HG02623 (cell line): Measurements from ENCODE around the gene RREB1.

Experiments
- ATAC-seq: cut with Tn5 transposase; IDR thresholded peaks from one replicate; pipeline ENCODE4 v1.9.1; 2021; ENCODE audit warnings: moderate library complexity; ENCODE audit not compliant: unreplicated experiment

Gene RREB1, protein sequence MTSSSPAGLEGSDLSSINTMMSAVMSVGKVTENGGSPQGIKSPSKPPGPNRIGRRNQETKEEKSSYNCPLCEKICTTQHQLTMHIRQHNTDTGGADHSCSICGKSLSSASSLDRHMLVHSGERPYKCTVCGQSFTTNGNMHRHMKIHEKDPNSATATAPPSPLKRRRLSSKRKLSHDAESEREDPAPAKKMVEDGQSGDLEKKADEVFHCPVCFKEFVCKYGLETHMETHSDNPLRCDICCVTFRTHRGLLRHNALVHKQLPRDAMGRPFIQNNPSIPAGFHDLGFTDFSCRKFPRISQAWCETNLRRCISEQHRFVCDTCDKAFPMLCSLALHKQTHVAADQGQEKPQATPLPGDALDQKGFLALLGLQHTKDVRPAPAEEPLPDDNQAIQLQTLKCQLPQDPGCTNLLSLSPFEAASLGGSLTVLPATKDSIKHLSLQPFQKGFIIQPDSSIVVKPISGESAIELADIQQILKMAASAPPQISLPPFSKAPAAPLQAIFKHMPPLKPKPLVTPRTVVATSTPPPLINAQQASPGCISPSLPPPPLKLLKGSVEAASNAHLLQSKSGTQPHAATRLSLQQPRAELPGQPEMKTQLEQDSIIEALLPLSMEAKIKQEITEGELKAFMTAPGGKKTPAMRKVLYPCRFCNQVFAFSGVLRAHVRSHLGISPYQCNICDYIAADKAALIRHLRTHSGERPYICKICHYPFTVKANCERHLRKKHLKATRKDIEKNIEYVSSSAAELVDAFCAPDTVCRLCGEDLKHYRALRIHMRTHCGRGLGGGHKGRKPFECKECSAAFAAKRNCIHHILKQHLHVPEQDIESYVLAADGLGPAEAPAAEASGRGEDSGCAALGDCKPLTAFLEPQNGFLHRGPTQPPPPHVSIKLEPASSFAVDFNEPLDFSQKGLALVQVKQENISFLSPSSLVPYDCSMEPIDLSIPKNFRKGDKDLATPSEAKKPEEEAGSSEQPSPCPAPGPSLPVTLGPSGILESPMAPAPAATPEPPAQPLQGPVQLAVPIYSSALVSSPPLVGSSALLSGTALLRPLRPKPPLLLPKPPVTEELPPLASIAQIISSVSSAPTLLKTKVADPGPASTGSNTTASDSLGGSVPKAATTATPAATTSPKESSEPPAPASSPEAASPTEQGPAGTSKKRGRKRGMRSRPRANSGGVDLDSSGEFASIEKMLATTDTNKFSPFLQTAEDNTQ (N-terminal part only)

DNA sequence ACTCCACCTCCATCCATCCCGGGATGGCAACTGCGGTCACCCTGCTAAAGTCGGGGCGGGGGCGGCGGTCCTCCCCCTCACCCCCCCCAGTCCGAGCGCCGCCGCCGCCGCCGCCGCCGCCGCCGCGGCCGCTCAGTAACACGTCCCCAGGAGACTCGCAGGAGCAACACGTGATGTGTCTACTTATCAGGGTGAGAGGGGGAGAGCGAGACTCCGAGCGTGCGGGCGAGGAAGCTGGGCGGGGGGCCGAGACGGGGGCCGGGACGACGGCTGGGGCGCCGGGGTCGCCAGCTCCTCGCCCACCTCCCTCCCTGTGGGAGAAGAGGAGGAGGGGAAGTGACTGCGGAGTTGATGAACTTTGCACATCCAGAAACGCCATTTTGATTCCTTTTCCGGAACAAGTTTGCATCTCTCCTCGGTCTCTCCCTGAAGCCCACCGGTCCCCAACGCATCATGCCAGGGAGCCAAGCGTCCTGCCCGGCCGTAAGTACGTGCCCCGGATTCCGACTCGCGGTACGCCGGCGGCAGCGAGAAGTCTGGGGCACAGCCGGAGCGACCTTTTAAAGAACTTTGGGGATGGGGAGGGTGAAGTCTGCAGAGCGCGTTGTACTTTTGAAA, at the start of gene RREB1:
RREB1 (plus strand) TSS at position 384 of the 618 bp plus-strand sequence. CDS start 73,951 bp downstream, outside the sequence.
- ATAC-seq: peak; percentile 54

DNA sequence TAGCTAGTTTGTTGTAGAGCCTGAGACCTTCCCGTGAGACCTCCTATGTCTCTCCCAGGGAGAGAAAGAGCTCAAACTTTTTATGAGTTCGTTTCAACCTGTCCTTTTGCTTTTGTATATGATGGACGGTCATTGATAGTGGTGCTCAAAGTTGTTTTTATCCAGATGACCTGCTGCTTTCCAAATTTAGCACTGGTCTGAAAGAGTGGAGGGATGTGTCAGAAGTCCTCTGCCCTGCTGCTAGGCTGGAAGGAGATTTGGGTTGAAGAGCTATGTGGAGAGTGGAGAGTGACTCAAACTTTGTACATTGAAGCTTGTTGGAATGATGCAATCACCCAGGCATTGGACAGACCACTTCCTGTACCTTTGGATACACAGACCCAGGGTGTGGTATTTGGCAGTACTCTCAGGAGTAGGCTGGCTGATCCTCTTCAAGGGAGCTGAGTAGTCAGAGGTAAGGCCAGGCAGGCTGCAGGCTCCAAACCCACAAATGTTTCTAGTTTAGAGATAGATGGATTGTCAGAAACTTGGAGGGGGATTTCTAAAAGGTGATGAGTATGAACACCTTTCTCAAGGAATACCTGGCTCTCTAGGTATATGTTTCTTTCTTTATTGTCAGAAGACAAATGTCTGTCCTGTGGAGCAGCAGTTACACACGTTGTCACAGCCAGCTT, 49.4 kb upstream of the RREB1 start:
- no peak for ATAC-seq

DNA sequence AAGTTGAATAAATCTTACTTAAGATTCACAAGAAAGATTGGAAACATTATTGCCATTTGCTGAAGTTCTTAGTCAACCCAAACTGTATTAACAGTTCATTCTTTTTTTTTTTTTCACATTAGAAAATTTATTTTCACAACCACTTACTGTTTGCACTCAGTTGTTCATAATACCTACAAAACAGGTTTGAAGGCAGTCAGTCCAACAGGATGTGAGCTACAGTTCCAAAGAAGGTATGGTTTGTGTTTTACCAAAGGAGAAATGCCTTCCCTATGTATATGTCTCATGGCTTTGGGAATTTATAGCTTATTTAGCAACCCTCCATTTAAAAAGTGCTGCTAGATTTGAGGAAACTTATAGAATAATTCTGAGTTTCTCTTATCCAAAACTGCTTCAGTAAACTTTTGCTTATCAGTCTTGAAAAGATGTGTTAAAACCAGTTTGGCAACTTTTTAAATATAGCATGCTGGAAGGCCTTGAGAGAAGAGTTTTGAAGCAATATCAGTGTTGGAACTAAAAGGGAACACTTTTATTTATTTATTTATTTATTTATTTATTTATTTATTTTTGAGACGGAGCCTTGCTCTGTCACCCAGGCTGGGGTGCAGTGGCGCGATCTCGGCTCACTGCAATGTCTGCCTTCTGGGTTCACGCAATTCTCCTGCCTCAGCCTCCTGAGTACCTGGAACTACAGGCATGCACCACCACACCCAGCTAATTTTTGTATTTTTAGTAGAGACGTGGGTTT, 46.8 kb upstream of the RREB1 start:
- ATAC-seq: no peak

DNA sequence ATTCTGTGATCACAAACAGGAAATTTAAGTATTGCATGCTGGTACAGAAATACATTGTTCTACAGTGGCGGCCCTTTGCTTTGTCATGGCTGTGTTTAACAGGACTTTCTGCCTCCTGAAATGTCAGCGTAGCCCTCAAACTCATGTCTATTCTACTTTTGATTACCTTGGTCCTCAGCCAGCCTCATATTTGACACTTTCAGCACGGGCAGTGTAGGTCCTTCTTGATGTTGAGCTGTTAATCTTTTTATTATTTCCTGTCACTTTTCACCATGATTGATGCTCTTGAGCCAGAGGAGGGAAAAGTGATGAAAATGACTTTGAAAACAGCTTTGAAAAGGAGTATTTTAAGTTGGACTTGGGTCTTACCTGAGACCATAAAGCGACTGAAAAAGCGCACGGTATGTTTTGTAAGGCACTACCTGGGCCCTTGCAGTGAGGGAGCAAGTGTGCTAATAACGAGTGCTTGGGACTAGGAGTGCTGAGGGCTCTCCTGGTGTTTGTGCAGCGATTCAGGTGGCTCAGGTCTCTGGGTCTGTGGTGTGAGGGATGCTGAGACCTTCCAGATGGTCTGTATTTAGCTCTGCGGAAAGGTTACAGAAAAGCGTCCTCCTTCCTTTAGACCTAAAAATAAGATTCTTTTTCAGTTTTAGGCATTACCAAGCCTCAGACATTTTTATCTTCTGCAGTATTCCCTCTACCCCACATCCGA, 45.2 kb upstream of the RREB1 start:
- no peak for ATAC-seq

DNA sequence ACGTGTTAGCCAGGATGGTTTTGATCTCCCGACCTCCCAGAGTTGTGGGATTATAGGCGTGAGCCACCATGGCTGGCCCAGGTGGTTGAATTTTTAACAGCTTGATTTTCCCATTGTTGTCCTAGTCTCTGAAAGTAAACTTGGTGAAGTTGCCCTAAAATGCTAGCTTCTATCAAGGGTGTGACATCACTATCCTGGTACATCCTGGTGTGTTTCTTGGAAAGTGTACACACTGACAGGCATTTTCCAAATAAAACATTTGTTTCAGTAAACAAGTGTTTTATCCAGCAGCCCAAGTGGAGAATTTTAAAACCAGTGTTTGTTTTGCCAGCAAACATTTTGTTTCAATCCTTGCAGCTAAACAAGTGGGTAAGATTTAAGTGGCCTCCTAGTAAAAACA, 40.5 kb upstream of the RREB1 start:
- no peak for ATAC-seq

DNA sequence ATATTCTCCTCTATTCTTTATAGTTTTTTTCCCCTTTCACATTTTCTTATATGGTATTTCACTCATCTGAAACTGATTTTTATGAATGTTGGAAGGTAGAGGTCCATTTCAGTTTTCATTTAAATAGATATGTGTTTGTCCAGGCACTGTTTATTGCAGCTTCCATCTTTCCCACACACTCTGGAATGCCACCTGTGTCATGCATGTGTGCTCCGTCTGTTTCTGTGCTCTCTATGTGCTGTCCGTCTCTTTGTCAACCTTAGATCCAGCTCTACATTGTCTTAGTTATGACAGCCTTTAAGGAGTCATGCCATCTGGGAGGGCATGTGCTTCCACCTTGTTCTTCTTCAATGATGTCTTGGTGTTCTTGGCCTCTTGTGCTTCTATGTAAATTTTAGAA, 36.4 kb upstream of the RREB1 start:
- ATAC-seq: no peak

DNA sequence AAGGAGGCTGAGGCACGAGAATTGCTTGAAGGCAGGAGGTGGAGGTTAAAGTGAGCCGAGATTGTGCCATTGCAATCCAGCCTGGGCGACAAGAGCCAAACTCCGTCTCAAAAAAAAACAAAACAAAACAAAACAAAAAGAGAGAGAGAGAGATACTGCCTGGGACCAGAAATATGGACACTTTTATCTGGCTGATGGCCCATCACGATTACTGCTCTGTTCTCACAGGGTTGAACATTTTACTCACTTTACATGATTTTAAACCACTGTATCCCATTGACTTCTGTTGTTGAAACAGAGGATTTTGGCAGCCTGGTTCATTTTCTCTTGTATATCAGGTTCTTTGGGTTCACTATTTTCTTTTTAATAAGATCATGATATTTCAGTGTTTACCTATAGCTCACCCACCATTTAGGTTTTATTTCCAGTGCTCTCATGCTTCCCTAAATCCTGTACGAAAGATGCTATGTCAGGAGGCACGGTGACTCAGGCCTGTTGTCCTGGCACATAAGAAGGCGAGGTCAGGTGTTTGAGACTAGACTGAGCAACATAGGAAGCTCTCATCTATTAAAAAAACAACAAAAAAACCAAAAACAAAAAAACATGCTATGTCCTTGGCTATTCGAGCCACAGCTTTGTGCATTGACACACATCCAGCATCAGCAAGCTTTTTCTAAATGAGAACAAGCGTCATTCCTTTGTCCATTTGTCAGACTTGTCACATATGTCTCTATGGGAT, 34.5 kb upstream of the RREB1 start:
- no peak for ATAC-seq

DNA sequence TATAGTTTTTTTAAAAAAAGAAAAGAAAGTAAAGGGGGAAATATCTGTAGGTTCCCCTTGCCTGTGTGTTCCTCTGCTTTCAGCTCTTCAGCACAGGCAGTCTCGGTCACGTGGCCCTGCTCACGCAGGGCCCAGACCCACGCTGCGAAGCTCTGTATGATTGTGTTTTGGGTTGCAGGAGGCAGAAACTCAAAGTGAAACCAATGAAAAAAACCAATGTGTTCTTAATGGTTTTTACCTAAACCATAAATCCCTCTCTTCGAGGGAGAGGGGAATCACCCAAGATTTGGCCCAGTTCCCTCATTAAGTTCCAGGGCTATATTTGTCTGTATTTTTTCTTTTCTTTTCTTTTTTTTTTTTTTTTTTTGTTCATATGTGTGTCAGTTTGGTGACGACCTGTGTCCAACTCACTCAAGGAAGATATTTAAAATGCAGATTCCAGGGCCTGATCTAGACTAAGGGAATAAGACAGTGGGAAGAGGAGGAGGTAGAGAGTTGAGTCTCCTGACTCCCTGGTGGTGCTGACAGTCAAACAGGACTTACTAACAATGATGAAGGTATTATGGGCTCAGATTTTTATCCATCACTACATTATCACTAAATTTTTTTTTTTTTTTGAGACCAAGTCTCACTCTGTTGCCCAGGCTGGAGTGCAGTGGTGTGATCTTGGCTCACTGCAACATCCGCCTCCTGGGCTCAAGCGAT, 33.8 kb upstream of the RREB1 start:
- peak; percentile 100 for ATAC-seq

DNA sequence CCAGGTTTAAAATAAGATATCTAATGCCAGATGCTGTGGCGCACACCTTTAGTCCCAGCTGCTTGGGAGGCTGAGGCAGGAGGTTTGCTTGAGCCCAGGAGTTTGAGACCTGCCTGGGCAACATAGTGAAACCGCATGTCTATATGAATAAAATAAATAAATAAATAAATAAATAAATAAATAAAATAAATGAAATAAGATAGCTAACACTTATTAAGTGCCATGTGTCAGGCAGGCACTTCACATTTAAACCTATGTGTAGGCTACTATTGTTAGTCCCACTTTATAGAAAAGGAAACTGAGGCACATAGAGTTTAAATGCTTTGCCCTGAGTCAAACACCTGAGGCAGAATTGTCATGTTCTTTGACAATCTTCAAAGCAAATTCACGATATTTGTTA, 32.9 kb upstream of the RREB1 start:
- no peak for ATAC-seq

DNA sequence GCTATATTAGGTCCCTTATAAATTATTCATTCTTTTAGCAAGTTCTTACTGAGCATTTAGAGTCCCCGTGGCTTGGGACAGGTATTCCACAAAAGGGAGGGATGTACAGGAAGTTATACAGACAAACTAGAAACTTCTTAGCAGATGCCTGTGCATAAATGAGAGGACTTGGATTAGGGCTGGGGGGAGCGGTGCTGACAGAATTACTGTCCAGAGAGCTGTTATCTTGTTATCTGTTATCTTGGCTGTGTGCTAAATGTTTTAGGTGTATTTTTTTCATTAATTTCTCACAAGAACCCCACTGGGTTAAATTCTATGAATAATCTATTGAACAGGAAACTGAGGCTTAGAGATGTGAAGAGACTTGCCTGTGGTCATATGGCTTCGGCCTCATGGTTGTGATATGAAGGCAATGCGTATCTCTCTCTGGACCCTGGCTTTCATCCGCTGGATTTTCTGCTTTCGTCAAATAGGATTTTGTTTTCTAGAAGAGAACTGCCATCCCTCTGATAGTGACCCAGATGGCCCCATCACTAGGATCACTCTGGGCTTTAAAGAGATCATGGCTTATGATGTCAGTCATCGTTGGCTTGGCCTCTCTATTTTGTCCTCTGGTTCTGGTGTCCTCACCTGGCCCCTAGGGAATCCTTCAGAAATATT, 32.3 kb upstream of the RREB1 start:
- ATAC-seq: no peak

DNA sequence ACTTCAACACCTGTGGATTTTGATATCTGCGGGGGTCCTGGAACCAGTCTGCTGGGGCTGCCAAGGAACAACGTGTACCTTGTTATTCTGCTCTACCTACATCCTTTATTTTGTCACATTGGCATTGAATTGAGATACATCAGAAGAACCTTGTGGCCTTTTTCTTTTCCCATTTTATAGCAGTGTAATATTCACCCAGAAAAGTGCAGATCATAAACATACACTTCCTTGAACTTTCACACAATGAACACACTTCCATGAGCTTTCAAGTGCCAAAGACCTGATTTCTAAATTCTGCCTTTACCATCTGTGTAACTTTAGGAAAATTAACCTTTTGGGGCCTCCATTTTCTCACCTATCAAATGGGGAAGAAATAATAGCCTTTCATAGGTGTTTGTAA, 29.9 kb upstream of the RREB1 start:
- ATAC-seq: no peak

DNA sequence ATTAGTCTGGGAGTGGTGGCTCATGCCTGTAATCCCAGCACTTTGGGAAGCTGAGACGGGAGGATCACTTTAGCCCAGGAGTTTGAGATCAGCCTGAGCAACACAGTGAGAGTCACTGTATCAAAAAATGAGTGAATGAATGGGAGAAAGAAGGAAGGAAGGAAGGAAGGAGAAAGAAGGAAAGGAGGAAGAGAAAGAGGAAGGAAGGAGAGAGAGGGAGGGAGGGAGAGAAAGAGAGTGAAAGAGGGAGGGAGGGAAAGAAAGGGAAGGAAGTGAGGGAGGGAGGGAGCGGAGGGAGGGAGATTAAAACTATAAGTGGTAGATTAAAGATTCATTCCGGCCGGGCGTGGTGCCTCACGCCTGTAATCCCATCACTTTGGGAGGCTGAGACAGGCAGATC, 28.9 kb upstream of the RREB1 start:
- no peak for ATAC-seq

DNA sequence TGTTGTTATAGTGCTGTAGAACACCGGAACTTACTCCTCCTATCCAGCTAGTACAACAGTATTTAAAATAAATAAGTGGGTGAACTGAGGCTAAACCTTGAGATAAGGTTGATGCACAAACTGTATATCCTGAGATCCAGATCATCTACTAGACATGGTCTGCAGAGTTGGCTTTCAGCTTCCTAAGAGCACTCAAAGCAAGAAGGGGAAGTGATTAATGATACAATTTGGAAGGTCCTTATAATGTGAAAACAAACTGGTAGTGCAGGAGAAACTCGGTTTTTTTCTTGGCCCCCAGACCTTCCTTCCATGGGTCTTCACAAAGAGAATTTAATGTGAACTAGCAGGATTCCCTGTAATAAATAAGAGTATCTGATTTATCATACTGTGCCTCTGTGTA, 27.4 kb upstream of the RREB1 start:
- no peak for ATAC-seq

DNA sequence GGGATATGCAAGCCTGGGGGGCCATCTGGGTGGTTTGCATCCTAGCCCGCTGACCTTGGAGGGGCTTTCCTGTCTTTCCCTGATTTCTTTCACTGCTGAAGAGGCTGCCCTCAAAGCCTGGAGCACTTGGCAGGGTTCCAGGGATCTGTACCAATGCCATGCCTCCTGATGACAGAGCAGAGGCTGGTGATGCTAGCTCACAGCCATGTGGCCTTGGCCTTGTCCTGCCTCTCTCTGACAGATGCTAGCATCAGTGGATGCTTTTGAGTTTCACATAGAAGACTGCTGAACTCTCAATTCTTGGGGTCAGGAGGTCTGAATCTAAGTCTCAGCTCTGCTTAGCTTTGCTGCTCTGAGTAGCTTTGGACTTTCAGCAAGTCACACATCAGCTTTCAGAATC, 21.9 kb upstream of the RREB1 start:
- ATAC-seq: no peak

DNA sequence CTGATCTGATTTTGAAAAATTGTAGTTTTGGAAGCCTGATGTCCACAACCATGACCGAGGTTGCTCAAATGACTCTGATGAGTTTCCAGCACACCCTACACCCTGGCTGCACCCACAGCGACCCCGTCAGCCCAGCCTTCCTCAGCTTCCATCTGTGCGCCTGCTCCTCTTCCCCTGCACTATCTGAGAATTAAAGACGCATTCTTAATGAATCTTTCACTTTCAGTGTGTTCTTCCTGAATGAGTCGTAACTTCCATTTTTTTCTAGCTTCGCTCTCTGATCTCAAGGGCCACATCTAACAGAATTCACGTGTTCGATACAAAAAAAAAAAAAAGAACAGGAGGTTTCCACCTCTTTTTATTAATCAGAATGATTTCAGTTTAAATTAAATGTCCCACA, 21.3 kb upstream of the RREB1 start:
- peak; percentile 72 for ATAC-seq

DNA sequence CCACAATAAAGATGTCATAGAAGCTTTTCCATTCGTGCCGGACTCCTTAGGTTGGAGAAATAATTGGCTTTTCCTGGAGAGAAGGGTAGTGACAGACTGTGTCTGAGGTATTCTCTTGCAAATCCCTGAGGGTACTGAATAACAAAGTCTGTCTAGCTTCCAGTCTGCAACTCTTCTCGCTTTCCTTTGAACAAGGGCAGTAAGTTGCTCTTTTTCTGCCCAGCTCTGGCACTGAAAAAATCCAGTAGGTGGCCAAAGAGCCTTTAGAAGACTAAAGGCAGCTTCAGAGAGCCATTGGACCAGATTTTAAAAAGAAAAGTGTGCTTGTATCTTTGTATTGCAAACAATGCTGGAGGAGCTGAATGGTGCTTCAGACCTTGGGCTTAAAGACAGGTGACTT, 20.7 kb upstream of the RREB1 start:
- no peak for ATAC-seq

DNA sequence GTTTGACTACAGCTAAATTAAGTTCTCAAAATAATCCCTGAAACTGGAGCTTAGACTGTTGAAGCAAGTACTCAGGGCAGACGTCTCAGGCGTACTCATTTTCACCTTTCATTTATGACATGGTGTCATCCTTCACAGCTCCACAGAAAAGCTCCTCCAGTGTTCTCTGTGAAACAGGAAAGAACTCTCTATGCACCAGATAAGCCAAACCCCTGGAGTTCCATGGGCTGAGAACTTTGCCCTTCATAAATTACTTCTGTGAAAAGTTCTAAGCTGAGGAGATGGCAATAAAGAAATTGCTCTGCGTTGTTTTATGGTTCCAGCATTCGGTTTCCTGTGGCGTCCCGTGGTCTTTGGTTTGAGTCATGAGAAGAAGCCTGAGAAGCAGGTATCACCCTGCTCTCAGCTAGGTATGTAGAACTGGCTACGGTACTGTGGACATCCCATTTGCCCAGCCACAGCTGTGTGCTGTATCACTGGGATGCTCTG, 20.2 kb upstream of the RREB1 start:
- ATAC-seq: peak; percentile 63
